22Rv1 (cell line): ENCODE measurements around the gene SLC26A2.

Source experiments
- CTCF ChIP-seq: fragments of 450-650 bp; IDR thresholded peaks from 2 replicates; pipeline ENCODE4 v1.5.1; 2017; ENCODE audit warnings: mild to moderate bottlenecking
- ZFX ChIP-seq: fragments of 450-650 bp; IDR thresholded peaks from 2 replicates; pipeline ENCODE4 v1.6.1; 2017; ENCODE audit warnings: antibody characterized with exemption, borderline replicate concordance

GRCh38 chr5:149932445-149933350, 27.9 kb upstream of the SLC26A2 start:
- peak; percentile 89 for TF ChIP-seq CTCF
- no peak for TF ChIP-seq ZFX
